ENCODE results near the gene RIBC2.
A peak's percentile ranks its signal among the peaks of the same experiment; 100 is the strongest.
"Not testable (repeated sequence)": the region's sequence is repeated elsewhere in the genome, so short reads cannot be mapped to it uniquely, and the experiment has no call there.

RIBC2 gene

DNA sequence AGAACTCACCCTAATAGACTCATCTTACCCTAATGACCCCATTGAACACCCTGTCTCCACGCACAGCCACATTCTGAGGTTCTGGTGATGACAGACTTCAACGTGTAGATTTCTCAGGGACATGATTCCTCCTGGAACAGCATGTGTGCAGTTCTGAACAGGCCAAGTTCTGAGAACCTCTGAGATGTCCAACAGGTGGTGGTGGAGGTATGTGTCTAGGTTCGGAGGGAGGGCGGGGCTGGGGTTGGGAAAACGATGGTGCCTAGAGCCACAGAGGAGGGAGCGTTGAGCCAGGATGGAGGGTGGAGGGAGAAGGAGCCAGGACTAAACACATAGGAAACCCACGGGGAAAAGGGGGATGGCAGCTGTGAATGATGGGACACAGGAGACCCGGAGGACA lies 45.7 kb downstream of the RIBC2 start:
- Histone ChIP-seq H3K27ac (ENCODE audit: insufficient read depth in 1 of 2, low read depth in 1 of 2, low read length in 2 of 2, poor library complexity in 1 of 2, severe bottlenecking in 2 of 2) (no peak overlapping the region), H3K27me3 (replicated peaks in 2 of 5; ENCODE audit: control insufficient read depth in 4 of 5, insufficient read depth in 5 of 5, low read length in 4 of 5) (peaks cover 0 to 1% (median 0%) of the 10 kb centered on the region in 5 experiments), H3K9me3 (ENCODE audit: control extremely low read depth in 1 of 5, control insufficient read depth in 4 of 5, insufficient read depth in 2 of 5, low read depth in 1 of 5, low read length in 4 of 5) (no peaks in the 10 kb centered on the region), H3K4me3 (ENCODE audit: control insufficient read depth in 1 of 7, extremely low read depth in 1 of 7, insufficient read depth in 4 of 7, low read depth in 2 of 7, low read length in 6 of 7) (no peak overlapping the region), H3K36me3 (ENCODE audit: control insufficient read depth in 4 of 4, insufficient read depth in 4 of 4, low read length in 3 of 4) (no peaks in the 10 kb centered on the region), H3K4me1 (ENCODE audit: control extremely low read depth in 1 of 4, control insufficient read depth in 4 of 4, insufficient read depth in 4 of 4, low read length in 3 of 4) (no peaks in the 10 kb centered on the region)
- POLR2A ChIA-PET, result no interaction called here
- 93% methylated on average over 7 of the region's 8 CpGs for WGBS (ENCODE audit: insufficient coverage)
- CTCF ChIA-PET, result no interaction called here
- no peak for DNase-seq

GRCh38 chr22:45460288-45461109 lies 47.0 kb downstream of the RIBC2 start:
- Histone ChIP-seq H3K27me3 (replicated peaks in 2 of 5; ENCODE audit: control insufficient read depth in 4 of 5, insufficient read depth in 5 of 5, low read length in 4 of 5) (peaks cover 0 to 1% (median 0%) of the 10 kb centered on the region in 5 experiments), H3K9me3 (ENCODE audit: control extremely low read depth in 1 of 5, control insufficient read depth in 4 of 5, insufficient read depth in 2 of 5, low read depth in 1 of 5, low read length in 4 of 5) (no peaks in the 10 kb centered on the region), H3K4me3 (ENCODE audit: control insufficient read depth in 1 of 7, extremely low read depth in 1 of 7, insufficient read depth in 4 of 7, low read depth in 2 of 7, low read length in 6 of 7) (no peak overlapping the region), H3K36me3 (ENCODE audit: control insufficient read depth in 4 of 4, insufficient read depth in 4 of 4, low read length in 3 of 4) (no peaks in the 10 kb centered on the region), H3K4me1 (ENCODE audit: control extremely low read depth in 1 of 4, control insufficient read depth in 4 of 4, insufficient read depth in 4 of 4, low read length in 3 of 4) (no peaks in the 10 kb centered on the region), H3K27ac (ENCODE audit: insufficient read depth in 1 of 2, low read depth in 1 of 2, low read length in 2 of 2, poor library complexity in 1 of 2, severe bottlenecking in 2 of 2) (no peak overlapping the region)
- WGBS (ENCODE audit: insufficient coverage), result 92% methylated on average over 7 of the region's 14 CpGs
- DNase-seq, result no peak
- ChIA-PET CTCF (no interaction called here), POLR2A (interaction anchor here (0.6 kb wide), 1 partner anchor 197 kb away, joined by 3 read pairs; no protein-coding TSS in a partner anchor)

DNA sequence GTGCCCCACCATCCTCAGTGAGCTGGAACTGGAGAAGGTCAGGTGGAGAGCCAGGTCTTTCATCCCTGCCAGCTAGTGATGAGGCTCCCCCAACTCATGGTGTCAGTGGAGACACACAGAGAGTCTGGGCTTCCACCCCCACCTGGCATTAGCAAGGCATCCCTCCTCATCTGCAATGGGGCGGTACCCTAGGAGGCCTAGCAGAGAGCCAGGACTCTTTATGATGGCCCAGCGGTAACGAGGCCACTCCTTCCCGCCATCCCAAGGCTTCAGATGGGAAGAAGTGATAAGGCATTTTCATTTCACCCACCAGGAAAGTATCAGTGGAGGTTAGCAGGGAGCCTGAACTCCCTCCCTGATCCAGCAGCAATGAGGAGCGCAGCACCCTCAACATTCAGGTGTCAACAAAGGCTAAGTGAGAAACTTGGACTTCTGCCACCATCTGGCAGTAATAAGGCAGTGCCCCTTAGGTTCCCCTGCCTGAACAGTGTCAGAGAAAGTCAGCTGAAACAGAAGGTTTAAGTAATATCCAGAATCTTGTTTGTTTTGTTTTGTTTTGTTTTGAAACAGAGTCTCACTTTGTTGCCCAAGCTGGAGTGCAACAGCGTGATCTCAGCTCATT lies 48.7 kb downstream of the RIBC2 start:
- H3K27ac ChIP-seq (ENCODE audit: insufficient read depth in 1 of 2, low read depth in 1 of 2, low read length in 2 of 2, poor library complexity in 1 of 2, severe bottlenecking in 2 of 2), result no peak overlapping the region
- no peaks in the 10 kb centered on the region for H3K4me1 ChIP-seq (ENCODE audit: control extremely low read depth in 1 of 4, control insufficient read depth in 4 of 4, insufficient read depth in 4 of 4, low read length in 3 of 4)
- ChIA-PET POLR2A (no interaction called here), CTCF (interaction anchor here (1.5 kb wide), 1 partner anchor 89 kb away, joined by 6 read pairs; no protein-coding TSS in a partner anchor)
- peaks cover 0 to 1% (median 0%) of the 10 kb centered on the region in 5 experiments for H3K27me3 ChIP-seq (replicated peaks in 2 of 5; ENCODE audit: control insufficient read depth in 4 of 5, insufficient read depth in 5 of 5, low read length in 4 of 5)
- H3K4me3 ChIP-seq (ENCODE audit: control insufficient read depth in 1 of 7, extremely low read depth in 1 of 7, insufficient read depth in 4 of 7, low read depth in 2 of 7, low read length in 6 of 7), result no peak overlapping the region
- no peaks in the 10 kb centered on the region for H3K36me3 ChIP-seq (ENCODE audit: control insufficient read depth in 4 of 4, insufficient read depth in 4 of 4, low read length in 3 of 4)
- no peaks in the 10 kb centered on the region for H3K9me3 ChIP-seq (ENCODE audit: control extremely low read depth in 1 of 5, control insufficient read depth in 4 of 5, insufficient read depth in 2 of 5, low read depth in 1 of 5, low read length in 4 of 5)
- 95% methylated on average over 2 of the region's 6 CpGs for WGBS (ENCODE audit: insufficient coverage)
- peak; percentile 19 to 53 (median 44) for DNase-seq

GRCh38 chr22:45463691-45464090 lies 50.2 kb downstream of the RIBC2 start:
- H3K27me3 ChIP-seq (replicated peaks in 2 of 5; ENCODE audit: control insufficient read depth in 4 of 5, insufficient read depth in 5 of 5, low read length in 4 of 5); H3K4me3 ChIP-seq (ENCODE audit: control insufficient read depth in 1 of 7, extremely low read depth in 1 of 7, insufficient read depth in 4 of 7, low read depth in 2 of 7, low read length in 6 of 7); POLR2A ChIA-PET; H3K36me3 ChIP-seq (ENCODE audit: control insufficient read depth in 4 of 4, insufficient read depth in 4 of 4, low read length in 3 of 4); CTCF ChIA-PET; H3K4me1 ChIP-seq (ENCODE audit: control extremely low read depth in 1 of 4, control insufficient read depth in 4 of 4, insufficient read depth in 4 of 4, low read length in 3 of 4); DNase-seq; H3K27ac ChIP-seq (ENCODE audit: insufficient read depth in 1 of 2, low read depth in 1 of 2, low read length in 2 of 2, poor library complexity in 1 of 2, severe bottlenecking in 2 of 2); H3K9me3 ChIP-seq (ENCODE audit: control extremely low read depth in 1 of 5, control insufficient read depth in 4 of 5, insufficient read depth in 2 of 5, low read depth in 1 of 5, low read length in 4 of 5): not testable (repeated sequence)
- WGBS (ENCODE audit: insufficient coverage), result 94% methylated on average over 2 of the region's 3 CpGs

DNA sequence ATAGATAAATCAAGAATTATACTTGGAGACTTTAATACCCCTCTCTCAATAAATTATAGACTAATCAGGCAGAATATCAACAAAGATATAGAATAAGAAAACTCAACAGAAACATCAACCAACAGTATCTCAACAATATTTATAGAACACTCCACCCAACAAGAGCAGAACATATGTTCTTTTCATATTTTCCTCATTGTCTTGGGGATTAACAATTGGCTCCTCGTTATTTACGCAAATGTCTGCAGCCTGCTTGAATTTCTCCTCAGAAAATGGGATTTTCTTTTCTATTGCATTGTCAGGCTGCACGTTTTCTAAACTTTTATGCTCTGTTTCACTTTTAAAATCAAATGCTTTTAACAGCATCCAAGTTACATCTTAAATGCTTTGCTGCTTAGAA lies 52.1 kb downstream of the RIBC2 start:
- 85% methylated on average over 3 of the region's 3 CpGs for WGBS (ENCODE audit: insufficient coverage)
- CTCF ChIA-PET, result no interaction called here
- DNase-seq, result no peak

GRCh38 chr22:45468872-45469271 lies 55.4 kb downstream of the RIBC2 start:
- ChIA-PET CTCF (no interaction called here), POLR2A (no interaction called here)
- H3K4me1 ChIP-seq (ENCODE audit: control extremely low read depth in 1 of 4, control insufficient read depth in 4 of 4, insufficient read depth in 4 of 4, low read length in 3 of 4), result no peaks in the 10 kb centered on the region
- no peak overlapping the region for H3K4me3 ChIP-seq (ENCODE audit: control insufficient read depth in 1 of 7, extremely low read depth in 1 of 7, insufficient read depth in 4 of 7, low read depth in 2 of 7, low read length in 6 of 7)
- H3K9me3 ChIP-seq (ENCODE audit: control extremely low read depth in 1 of 5, control insufficient read depth in 4 of 5, insufficient read depth in 2 of 5, low read depth in 1 of 5, low read length in 4 of 5), result peaks cover 0 to 5% (median 0%) of the 10 kb centered on the region in 5 experiments
- no peak for DNase-seq
- no peak overlapping the region for H3K27ac ChIP-seq (ENCODE audit: insufficient read depth in 1 of 2, low read depth in 1 of 2, low read length in 2 of 2, poor library complexity in 1 of 2, severe bottlenecking in 2 of 2)
- WGBS (ENCODE audit: insufficient coverage), result 96% methylated on average over 5 of the region's 7 CpGs
- H3K27me3 ChIP-seq (replicated peaks in 2 of 5; ENCODE audit: control insufficient read depth in 4 of 5, insufficient read depth in 5 of 5, low read length in 4 of 5), result peaks cover 0 to 2% (median 0%) of the 10 kb centered on the region in 5 experiments
- no peaks in the 10 kb centered on the region for H3K36me3 ChIP-seq (ENCODE audit: control insufficient read depth in 4 of 4, insufficient read depth in 4 of 4, low read length in 3 of 4)

More for the DNA sequence above, 52.1 kb downstream of the RIBC2 start:
- no peaks in the 10 kb centered on the region for H3K4me1 ChIP-seq (ENCODE audit: control extremely low read depth in 1 of 4, control insufficient read depth in 4 of 4, insufficient read depth in 4 of 4, low read length in 3 of 4)
- peaks cover 0 to 2% (median 0%) of the 10 kb centered on the region in 5 experiments for H3K27me3 ChIP-seq (replicated peaks in 2 of 5; ENCODE audit: control insufficient read depth in 4 of 5, insufficient read depth in 5 of 5, low read length in 4 of 5)
- no peaks in the 10 kb centered on the region for H3K36me3 ChIP-seq (ENCODE audit: control insufficient read depth in 4 of 4, insufficient read depth in 4 of 4, low read length in 3 of 4)
- H3K4me3 ChIP-seq (ENCODE audit: control insufficient read depth in 1 of 7, extremely low read depth in 1 of 7, insufficient read depth in 4 of 7, low read depth in 2 of 7, low read length in 6 of 7), result no peak overlapping the region
- POLR2A ChIA-PET, result interaction anchor here (0.7 kb wide), 1 partner anchor 198 kb away, joined by 3 read pairs; no protein-coding TSS in a partner anchor
- H3K27ac ChIP-seq (ENCODE audit: insufficient read depth in 1 of 2, low read depth in 1 of 2, low read length in 2 of 2, poor library complexity in 1 of 2, severe bottlenecking in 2 of 2), result no peak overlapping the region
- peaks cover 0 to 5% (median 0%) of the 10 kb centered on the region in 5 experiments for H3K9me3 ChIP-seq (ENCODE audit: control extremely low read depth in 1 of 5, control insufficient read depth in 4 of 5, insufficient read depth in 2 of 5, low read depth in 1 of 5, low read length in 4 of 5)

Data from common myeloid progenitor, CD34-positive (primary cell).